Thymus (tissue), 11 donors: ENCODE results near the gene PTPRT. TPM values are rescaled to one million over a fixed set of nuclear protein-coding genes. Genes with fewer than 3 reads are reported as not detected.

Source experiments
- DNase-seq, 9 donors: peaks; one replicate each; pipeline ENCODE4 v3.0.0-alpha.2; 2013; ENCODE audit warnings: low spot score in 9 of 9, low read depth in 6 of 9, missing footprints in 1 of 9
- H3K27ac ChIP-seq, 2 donors: one replicate each; pipeline ENCODE4 v1.5.1; 2013; ENCODE audit warnings: control low read depth in 1 of 2, low read depth in 1 of 2, low read length in 1 of 2, mild to moderate bottlenecking in 1 of 2, moderate library complexity in 1 of 2
- H3K27me3 ChIP-seq, 2 donors: one replicate each; pipeline ENCODE4 v1.5.1; 2013; ENCODE audit warnings: low read length in 1 of 2; ENCODE audit not compliant: control insufficient read depth in 2 of 2, insufficient read depth in 1 of 2
- H3K36me3 ChIP-seq, 2 donors: one replicate each; pipeline ENCODE4 v1.5.1; 2013; ENCODE audit warnings: low read length in 1 of 2, mild to moderate bottlenecking in 1 of 2, moderate library complexity in 1 of 2; ENCODE audit not compliant: control insufficient read depth in 2 of 2, insufficient read depth in 2 of 2
- H3K4me1 ChIP-seq, 2 donors: one replicate each; pipeline ENCODE4 v1.5.1; 2013; ENCODE audit warnings: low read length in 2 of 2; ENCODE audit not compliant: control insufficient read depth in 2 of 2, insufficient read depth in 2 of 2
- H3K4me3 ChIP-seq, 2 donors: one replicate each; pipeline ENCODE4 v1.5.1; 2013; ENCODE audit warnings: low read length in 2 of 2, control low read depth in 1 of 2, mild to moderate bottlenecking in 1 of 2
- H3K9me3 ChIP-seq, 2 donors: one replicate each; pipeline ENCODE4 v1.5.1; 2013; ENCODE audit warnings: low read length in 1 of 2, mild to moderate bottlenecking in 1 of 2; ENCODE audit not compliant: control insufficient read depth in 2 of 2, insufficient read depth in 1 of 2
- whole genome bisulfite sequencing: extraction: QIAGEN DNeasy Blood & Tissue Kit; methylation state at CpG from one replicate; pipeline ENCODE4 v1.1.7; 2013; 5-methylcytosine and 5-hydroxymethylcytosine counted together
- polyA plus RNA-seq: library from polyadenylated mRNA; stranded (reverse); fragments of 200-250 nt; gene quantifications from one replicate; pipeline ENCODE4 v1.2.3, GENCODE V29; 2013
- total RNA-seq: library from RNA; stranded (reverse); fragments of 120-200 nt; gene quantifications from one replicate; pipeline ENCODE4 v1.2.4, GENCODE V29; 2013
- donor health status: healthy.

PTPRT gene
- total and polyA plus RNA-seq, 2 donors: 2.4 to 4.5 TPM

DNA sequence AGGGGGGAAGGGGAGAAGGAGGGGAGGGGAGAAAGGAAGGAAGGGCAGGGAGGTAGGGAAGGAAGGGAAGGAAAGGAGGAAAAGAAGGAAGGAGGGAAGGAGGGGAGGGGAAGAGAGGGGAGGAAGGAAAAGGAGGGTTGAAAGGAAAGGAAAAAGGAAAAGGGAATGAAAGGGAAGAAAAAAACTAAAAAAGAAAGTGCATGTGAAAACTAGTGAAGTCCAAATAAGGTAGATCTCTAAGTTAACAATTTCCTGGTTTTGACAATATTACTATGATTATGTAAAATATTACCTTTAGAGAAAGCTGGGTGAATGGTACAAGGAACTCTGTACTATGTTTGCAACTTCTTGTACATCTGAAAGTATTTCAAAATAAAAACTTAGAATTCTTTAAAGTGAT is 132.4 kb downstream of the PTPRT start:
- Histone ChIP-seq H3K4me3 (no peak overlapping the region), H3K27ac (no peak overlapping the region), H3K27me3 (no peaks in the 10 kb centered on the region), H3K9me3 (no peaks in the 10 kb centered on the region), H3K4me1 (no peaks in the 10 kb centered on the region), H3K36me3 (no peaks in the 10 kb centered on the region)
- no peak for DNase-seq

DNA sequence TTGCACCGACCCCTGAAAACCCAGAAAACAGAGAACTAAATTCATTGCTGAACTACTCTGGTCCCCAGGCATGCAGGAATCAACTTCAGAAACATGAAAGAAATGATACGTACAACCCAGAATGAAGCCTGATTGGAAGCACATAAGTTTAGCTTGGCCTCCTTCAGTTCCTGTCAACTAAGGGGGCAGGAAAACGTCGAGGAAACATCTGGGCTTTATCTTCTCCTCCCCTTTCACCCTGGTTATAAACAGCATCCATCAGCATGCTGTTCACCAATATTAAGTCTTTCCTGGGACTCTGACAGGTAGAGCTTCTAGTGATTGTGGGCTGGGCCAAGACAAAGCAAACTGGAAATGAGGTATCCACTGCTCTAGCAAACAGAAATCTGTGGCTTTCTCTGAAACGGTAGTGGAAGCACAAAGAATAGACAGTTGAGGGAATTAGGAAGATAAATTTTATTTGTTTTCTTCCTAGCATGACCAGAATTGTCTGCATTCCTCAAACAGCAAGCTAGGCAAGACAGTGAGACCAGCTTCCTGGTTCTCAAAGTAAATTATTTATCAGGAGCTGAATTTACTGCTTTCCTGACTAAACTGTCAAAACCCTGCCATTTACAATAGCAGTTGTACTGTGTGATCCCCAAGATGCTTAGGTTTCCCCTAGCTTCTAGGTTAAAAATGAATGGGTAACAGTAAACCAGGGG is 134.4 kb downstream of the PTPRT start:
- Histone ChIP-seq H3K27ac (peak overlapping the region in 1 of 2 donors; percentile 46), H3K9me3 (no peaks in the 10 kb centered on the region), H3K4me1 (no peaks in the 10 kb centered on the region), H3K36me3 (no peaks in the 10 kb centered on the region), H3K4me3 (no peak overlapping the region), H3K27me3 (no peaks in the 10 kb centered on the region)
- WGBS: 21% methylated on average over 5 of the region's 5 CpGs
- no peak for DNase-seq

DNA sequence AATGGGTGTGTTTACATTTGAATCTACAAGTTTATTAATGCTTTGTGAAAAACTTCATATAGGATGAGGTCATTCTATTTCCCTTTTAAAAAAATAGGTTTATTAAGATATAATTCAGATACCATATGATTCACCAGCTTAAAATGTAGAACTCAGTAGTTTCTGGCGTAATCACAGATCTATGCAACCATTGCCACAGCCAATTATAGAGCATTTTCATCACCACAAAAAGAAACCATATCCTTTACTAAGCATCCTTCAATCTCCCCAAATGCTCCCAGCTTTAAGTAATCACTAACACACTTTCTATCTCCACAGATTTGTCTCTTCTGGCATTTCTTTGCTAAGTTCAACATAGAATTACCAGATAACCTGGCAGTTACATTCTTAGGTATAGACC is 137.2 kb downstream of the PTPRT start:
- no peak for DNase-seq
- no peak overlapping the region for H3K4me3 ChIP-seq
- H3K36me3 ChIP-seq: no peaks in the 10 kb centered on the region
- no peaks in the 10 kb centered on the region for H3K9me3 ChIP-seq
- no peaks in the 10 kb centered on the region for H3K4me1 ChIP-seq
- H3K27me3 ChIP-seq: no peaks in the 10 kb centered on the region
- no peak overlapping the region for H3K27ac ChIP-seq
- WGBS: 45% methylated on average over 1 of the region's 1 CpG

DNA sequence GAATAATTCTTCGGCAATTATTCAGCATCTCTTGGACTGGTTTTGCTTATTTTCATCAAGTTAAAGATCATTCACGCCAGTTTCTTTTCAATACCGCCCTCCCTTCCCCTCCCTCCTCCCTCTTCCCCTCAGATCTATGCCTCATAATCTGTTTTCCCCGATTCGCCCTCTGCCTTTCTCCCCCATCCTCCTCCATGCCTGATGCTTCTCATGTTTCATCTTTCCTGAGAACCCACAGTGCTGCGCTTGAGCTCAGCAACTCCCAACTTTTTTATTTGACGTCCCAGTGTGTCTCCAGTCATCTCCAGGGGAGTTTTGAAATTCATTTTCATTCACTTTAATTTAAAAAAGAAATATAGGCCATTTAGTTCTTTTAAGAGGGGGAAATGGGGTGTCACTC is 142.7 kb downstream of the PTPRT start:
- no peaks in the 10 kb centered on the region for H3K27me3 ChIP-seq
- 53% methylated on average over 7 of the region's 7 CpGs for WGBS

DNA sequence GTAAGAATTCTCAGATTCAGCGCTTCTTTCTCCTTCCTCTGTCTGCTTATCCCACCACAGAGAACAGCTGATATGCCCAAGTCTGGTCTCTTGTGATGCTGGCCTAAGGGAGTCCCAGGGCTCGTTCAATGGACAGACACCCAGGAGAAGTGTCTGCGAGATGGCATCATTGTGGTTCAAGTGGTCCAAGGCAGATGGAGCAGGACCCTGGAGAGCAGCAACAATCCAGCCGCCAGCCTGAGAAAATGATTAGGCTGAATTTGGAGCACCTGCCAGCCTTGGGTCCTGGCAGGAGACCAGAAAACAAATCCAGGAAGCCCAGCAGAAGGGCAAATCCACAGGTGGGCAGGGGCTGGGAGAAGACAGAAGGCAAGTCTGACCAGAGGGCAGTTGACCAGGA is 145.8 kb downstream of the PTPRT start:
- Histone ChIP-seq H3K9me3 (no peaks in the 10 kb centered on the region), H3K4me1 (no peaks in the 10 kb centered on the region), H3K4me3 (no peak overlapping the region), H3K27ac (no peak overlapping the region), H3K27me3 (no peaks in the 10 kb centered on the region), H3K36me3 (no peaks in the 10 kb centered on the region)
- 58% methylated on average over 4 of the region's 4 CpGs for WGBS
- DNase-seq: no peak

More for the DNA sequence above, 142.7 kb downstream of the PTPRT start:
- Histone ChIP-seq H3K27ac (no peak overlapping the region), H3K4me1 (no peaks in the 10 kb centered on the region), H3K36me3 (no peaks in the 10 kb centered on the region), H3K4me3 (no peak overlapping the region), H3K9me3 (no peaks in the 10 kb centered on the region)
- no peak for DNase-seq

DNA sequence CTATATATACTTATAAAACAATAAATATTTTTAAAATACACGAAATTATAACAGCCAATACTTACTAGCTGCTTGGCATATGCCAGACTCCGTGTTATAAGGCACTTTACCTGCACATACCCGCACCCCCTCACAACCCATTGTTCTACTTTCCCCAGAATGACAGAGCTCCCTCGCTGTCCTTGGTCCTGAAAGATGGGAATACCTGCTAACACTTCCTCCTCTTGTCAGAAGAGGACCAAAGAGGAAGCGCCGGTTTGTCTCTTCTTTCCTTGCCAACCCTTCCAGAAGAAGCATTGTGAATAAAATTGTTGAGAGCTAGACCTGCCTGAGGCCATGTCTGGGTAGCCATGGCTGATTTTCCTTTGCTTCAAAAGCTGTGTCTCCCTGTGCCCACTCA is 149.3 kb downstream of the PTPRT start:
- peak in 3 of 9 donors; percentile 1 to 20 (median 4) for DNase-seq
- no peaks in the 10 kb centered on the region for H3K9me3 ChIP-seq
- H3K36me3 ChIP-seq: no peaks in the 10 kb centered on the region
- H3K4me3 ChIP-seq: no peak overlapping the region
- 22% methylated on average over 6 of the region's 6 CpGs for WGBS
- H3K27me3 ChIP-seq: no peaks in the 10 kb centered on the region
- H3K4me1 ChIP-seq: no peaks in the 10 kb centered on the region
- no peak overlapping the region for H3K27ac ChIP-seq

GRCh38 chr20:43037605-43038309 is 151.9 kb downstream of the PTPRT start:
- WGBS: 87% methylated on average over 6 of the region's 6 CpGs
- Histone ChIP-seq H3K27ac (no peak overlapping the region), H3K4me3 (no peak overlapping the region), H3K9me3 (no peaks in the 10 kb centered on the region), H3K4me1 (no peaks in the 10 kb centered on the region), H3K36me3 (no peaks in the 10 kb centered on the region), H3K27me3 (no peaks in the 10 kb centered on the region)
- DNase-seq: no peak

DNA sequence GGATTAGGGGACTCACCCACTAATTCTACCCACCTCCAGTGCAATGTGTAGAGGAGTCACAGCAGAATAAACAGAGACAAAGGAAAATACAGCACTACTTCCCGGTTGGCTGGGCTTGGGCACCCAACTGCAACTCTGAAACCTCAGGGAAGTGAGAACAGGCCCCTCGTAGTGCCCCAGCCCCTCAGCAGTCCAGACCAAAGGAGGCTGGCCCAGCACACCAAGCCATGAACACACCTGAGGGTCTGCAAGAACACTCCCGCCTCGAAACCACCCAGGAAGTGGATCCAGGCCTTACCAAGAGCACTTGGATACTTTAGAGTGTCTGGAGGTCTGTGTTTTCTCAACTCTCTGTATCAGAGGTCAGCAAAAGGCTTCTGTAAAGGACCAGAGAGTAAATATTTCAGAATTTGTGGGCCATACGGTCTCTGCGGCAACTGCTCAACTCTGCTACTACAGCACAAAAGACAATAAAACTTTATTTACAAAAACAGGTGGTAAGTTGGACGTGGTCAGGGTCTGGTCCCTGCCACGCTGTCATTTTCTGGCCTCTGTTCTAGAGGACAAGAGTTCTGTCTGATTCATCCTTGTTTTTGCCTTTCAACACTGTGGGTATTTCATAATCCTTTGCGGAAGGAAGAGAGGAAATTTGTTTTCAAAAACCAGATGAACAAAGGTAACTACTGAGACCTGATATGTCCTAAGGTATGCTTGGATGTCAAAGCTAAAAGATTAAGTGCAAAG is 154.6 kb downstream of the PTPRT start:
- H3K4me3 ChIP-seq: no peak overlapping the region
- no peaks in the 10 kb centered on the region for H3K36me3 ChIP-seq
- no peaks in the 10 kb centered on the region for H3K9me3 ChIP-seq
- no peak overlapping the region for H3K27ac ChIP-seq
- no peaks in the 10 kb centered on the region for H3K27me3 ChIP-seq
- no peak for DNase-seq
- H3K4me1 ChIP-seq: no peaks in the 10 kb centered on the region
- 74% methylated on average over 9 of the region's 9 CpGs for WGBS

DNA sequence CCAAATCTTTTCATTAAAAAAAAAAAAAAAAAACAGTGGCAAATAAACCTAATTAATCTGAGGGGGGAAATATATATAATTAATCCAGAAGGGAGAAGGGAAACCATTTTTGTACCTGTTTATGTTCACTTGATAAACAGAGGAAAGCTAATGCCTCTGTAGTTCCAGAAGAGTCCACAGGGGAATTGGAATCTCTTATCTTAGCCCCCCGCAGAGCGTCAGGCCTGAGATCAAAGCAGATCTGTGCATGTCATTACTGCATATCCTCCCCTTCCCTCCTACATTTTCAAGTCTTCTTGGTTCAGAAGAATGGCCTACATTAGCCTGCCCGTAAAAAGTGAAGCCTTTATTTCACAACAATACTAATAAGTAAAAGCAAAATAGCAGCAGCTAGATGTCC is 157.2 kb downstream of the PTPRT start:
- H3K27ac ChIP-seq: no peak overlapping the region
- no peak for DNase-seq
- H3K27me3 ChIP-seq: no peaks in the 10 kb centered on the region
- H3K9me3 ChIP-seq: no peaks in the 10 kb centered on the region
- H3K36me3 ChIP-seq: no peaks in the 10 kb centered on the region
- WGBS: 61% methylated on average over 3 of the region's 3 CpGs
- no peaks in the 10 kb centered on the region for H3K4me1 ChIP-seq
- no peak overlapping the region for H3K4me3 ChIP-seq
